WTC11 (cell line): ENCODE data around the gene FAM76A. TPM values are rescaled to one million over a fixed set of nuclear protein-coding genes. Genes with fewer than 3 reads are reported as not detected.

Experiments used
- ATAC-seq: fragments of 200-7000 bp; cut with Tn5 transposase; 2 replicates; pipeline ENCODE4 v1.10.0; 2021; ENCODE audit warnings: mild to moderate bottlenecking, moderate library complexity
- CTCF ChIA-PET: fragments of 300-600 bp; sonication (Branson Sonifier 250); formaldehyde crosslinking; loops from one replicate; lab custom pipeline; 2021; ENCODE audit warnings: antibody characterized with exemption; lab: Charles Lee
- POLR2A ChIA-PET: fragments of 350-600 bp; sonication (Branson Sonifier 250); formaldehyde crosslinking; loops from one replicate; lab custom pipeline; 2021; ENCODE audit warnings: antibody characterized with exemption; lab: Charles Lee
- DNase-seq: peaks from one replicate; pipeline ENCODE4 v3.0.0; 2021; ENCODE audit warnings: low spot score
- H3K27ac Mint-ChIP-seq: 2 replicates; pipeline ENCODE4 v1.8.0; 2021; ENCODE audit warnings: mixed read lengths
- H3K27me3 Mint-ChIP-seq: 2 replicates; pipeline ENCODE4 v1.8.0; 2021; ENCODE audit warnings: low read depth, mild to moderate bottlenecking, moderate library complexity, mixed read lengths
- H3K36me3 Mint-ChIP-seq: 2 replicates; pipeline ENCODE4 v1.8.0; 2021; ENCODE audit warnings: mixed read lengths
- H3K4me1 Mint-ChIP-seq: 2 replicates; pipeline ENCODE4 v1.8.0; 2022; ENCODE audit warnings: mixed read lengths
- H3K4me3 Mint-ChIP-seq: 2 replicates; pipeline ENCODE4 v1.8.0; 2021; ENCODE audit warnings: mild to moderate bottlenecking, moderate library complexity, mixed read lengths
- H3K9me3 Mint-ChIP-seq: 2 replicates; pipeline ENCODE4 v1.8.0; 2021; ENCODE audit warnings: mixed read lengths
- CDX4 ChIP-seq: fragments of 250-450 bp; sonication (Bioruptor Pico); IDR thresholded peaks from 2 replicates; pipeline ENCODE4 v1.9.0; 2021; ENCODE audit warnings: moderate library complexity, mild to moderate bottlenecking, inconsistent platforms, borderline replicate concordance
- CREM ChIP-seq: sonication (generic); formaldehyde crosslinking; IDR thresholded peaks from 2 replicates; pipeline ENCODE4 v1.8.1; 2022; ENCODE audit warnings: mild to moderate bottlenecking, missing genetic modification reagents, moderate library complexity
- ELF4 ChIP-seq: sonication (generic); formaldehyde crosslinking; IDR thresholded peaks from 2 replicates; pipeline ENCODE4 v1.8.1; 2022; ENCODE audit warnings: low read depth, mild to moderate bottlenecking, moderate library complexity, missing genetic modification reagents
- EMX1 ChIP-seq: fragments of 250-450 bp; sonication (Bioruptor Pico); IDR thresholded peaks from 2 replicates; pipeline ENCODE4 v1.8.0; 2021; ENCODE audit warnings: mild to moderate bottlenecking
- FOXJ3 ChIP-seq: sonication (generic); formaldehyde crosslinking; IDR thresholded peaks from 2 replicates; pipeline ENCODE4 v1.9.0; 2021; ENCODE audit warnings: missing genetic modification reagents, mild to moderate bottlenecking, borderline replicate concordance
- FOXK1 ChIP-seq: sonication (generic); formaldehyde crosslinking; IDR thresholded peaks from 2 replicates; pipeline ENCODE4 v1.8.0; 2022; ENCODE audit warnings: mild to moderate bottlenecking, moderate library complexity, missing genetic modification reagents
- GABPB1 ChIP-seq: sonication (generic); formaldehyde crosslinking; IDR thresholded peaks from 2 replicates; pipeline ENCODE4 v1.8.1; 2023; ENCODE audit warnings: mild to moderate bottlenecking, missing genetic modification reagents
- MLX ChIP-seq: sonication (generic); formaldehyde crosslinking; IDR thresholded peaks from 2 replicates; pipeline ENCODE4 v1.8.1; 2023; ENCODE audit warnings: mild to moderate bottlenecking, missing genetic modification reagents, moderate library complexity
- MYBL2 ChIP-seq: sonication (generic); formaldehyde crosslinking; IDR thresholded peaks from 2 replicates; pipeline ENCODE4 v1.8.1; 2023; ENCODE audit warnings: mild to moderate bottlenecking, moderate library complexity, missing genetic modification reagents
- NFATC4 ChIP-seq: fragments of 250-450 bp; sonication (Bioruptor Pico); IDR thresholded peaks from 2 replicates; pipeline ENCODE4 v1.9.0; 2021; ENCODE audit warnings: mild to moderate bottlenecking
- NFYB ChIP-seq: sonication (generic); formaldehyde crosslinking; conservative IDR thresholded peaks from 2 replicates; pipeline ENCODE4 v1.8.0; 2022; ENCODE audit warnings: low read depth, missing genetic modification reagents
- PRRX2 ChIP-seq: fragments of 250-450 bp; sonication (Bioruptor Pico); IDR thresholded peaks from 2 replicates; pipeline ENCODE4 v1.8.0; 2021; ENCODE audit warnings: mild to moderate bottlenecking
- ZNF121 ChIP-seq: sonication (generic); formaldehyde crosslinking; IDR thresholded peaks from 2 replicates; pipeline ENCODE4 v1.8.0; 2023; ENCODE audit warnings: missing genetic modification reagents
- ZNF219 ChIP-seq: sonication (generic); formaldehyde crosslinking; IDR thresholded peaks from 2 replicates; pipeline ENCODE4 v1.8.0; 2023; ENCODE audit warnings: missing genetic modification reagents, mild to moderate bottlenecking, borderline replicate concordance
- ZNF317 ChIP-seq: sonication (generic); formaldehyde crosslinking; IDR thresholded peaks from 2 replicates; pipeline ENCODE4 v1.8.1; 2023; ENCODE audit warnings: low read depth, mild to moderate bottlenecking, moderate library complexity, missing genetic modification reagents, borderline replicate concordance
- total RNA-seq: library from RNA; stranded (reverse); gene quantifications from 3 replicates; pipeline ENCODE4 v1.2.3, GENCODE V29; 2021
- TF ChIP-seq, protein P1 (sequence below): sonication (generic); formaldehyde crosslinking; IDR thresholded peaks from 2 replicates; pipeline ENCODE4 v1.8.0; 2022; ENCODE audit warnings: mild to moderate bottlenecking, missing genetic modification reagents
- TF ChIP-seq, protein P2 (sequence below): fragments of 200-600 bp; IDR thresholded peaks from 2 replicates; pipeline ENCODE4 v1.8.0; 2022; ENCODE audit warnings: antibody characterized with exemption
- TF ChIP-seq, protein P3 (sequence below): sonication (generic); formaldehyde crosslinking; IDR thresholded peaks from 2 replicates; pipeline ENCODE4 v1.8.1; 2022; ENCODE audit warnings: missing genetic modification reagents, borderline replicate concordance
- TF ChIP-seq, protein P4 (sequence below): sonication (generic); formaldehyde crosslinking; IDR thresholded peaks from 2 replicates; pipeline ENCODE4 v1.8.0; 2023; ENCODE audit warnings: missing genetic modification reagents, mild to moderate bottlenecking, borderline replicate concordance

FAM76A gene
- total RNA-seq, 1 experiment from 2014 or later = 14.5 TPM

DNA sequence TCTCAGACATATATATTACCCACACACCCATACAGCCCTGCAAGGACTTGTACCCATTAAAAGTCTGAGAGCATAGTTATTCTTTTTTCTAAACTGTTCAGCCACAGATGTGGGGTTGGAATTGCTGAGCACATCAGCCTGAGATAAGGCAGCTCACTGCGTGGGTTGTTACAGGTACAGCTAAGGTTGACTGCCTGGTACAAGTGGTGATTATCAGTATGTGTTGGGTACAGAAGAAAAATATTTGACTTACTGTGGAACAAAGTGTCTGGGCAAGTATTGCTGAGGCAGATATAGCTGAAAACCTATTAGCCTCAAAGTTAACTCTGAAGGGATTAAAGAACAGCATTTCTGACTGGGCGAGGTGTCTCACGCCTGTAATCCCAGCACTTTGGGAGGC lies 52.3 kb downstream of the FAM76A start:
- ATAC-seq = no peak
- CTCF ChIA-PET = interaction anchor here (0.9 kb wide), 1 partner anchor 53 kb away, joined by 3 read pairs; no protein-coding TSS in a partner anchor
- H3K4me1 Mint-ChIP-seq = peaks cover 7% of the 10 kb centered on the region; the same call in 1 of the 2 replicates
- peak overlapping the region; percentile 16; the same call in 1 of the 2 replicates for H3K27ac Mint-ChIP-seq
- POLR2A ChIA-PET = no interaction called here
- no peaks in the 10 kb centered on the region for H3K36me3 Mint-ChIP-seq
- no peak for DNase-seq
- H3K4me3 Mint-ChIP-seq = no peak overlapping the region
- TF ChIP-seq GABPB1 (CRISPR knock-in tag) = no peak
- TF ChIP-seq, protein P1, sequence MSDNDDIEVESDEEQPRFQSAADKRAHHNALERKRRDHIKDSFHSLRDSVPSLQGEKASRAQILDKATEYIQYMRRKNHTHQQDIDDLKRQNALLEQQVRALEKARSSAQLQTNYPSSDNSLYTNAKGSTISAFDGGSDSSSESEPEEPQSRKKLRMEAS (CRISPR knock-in tag) = no peak
- TF ChIP-seq, protein P2, sequence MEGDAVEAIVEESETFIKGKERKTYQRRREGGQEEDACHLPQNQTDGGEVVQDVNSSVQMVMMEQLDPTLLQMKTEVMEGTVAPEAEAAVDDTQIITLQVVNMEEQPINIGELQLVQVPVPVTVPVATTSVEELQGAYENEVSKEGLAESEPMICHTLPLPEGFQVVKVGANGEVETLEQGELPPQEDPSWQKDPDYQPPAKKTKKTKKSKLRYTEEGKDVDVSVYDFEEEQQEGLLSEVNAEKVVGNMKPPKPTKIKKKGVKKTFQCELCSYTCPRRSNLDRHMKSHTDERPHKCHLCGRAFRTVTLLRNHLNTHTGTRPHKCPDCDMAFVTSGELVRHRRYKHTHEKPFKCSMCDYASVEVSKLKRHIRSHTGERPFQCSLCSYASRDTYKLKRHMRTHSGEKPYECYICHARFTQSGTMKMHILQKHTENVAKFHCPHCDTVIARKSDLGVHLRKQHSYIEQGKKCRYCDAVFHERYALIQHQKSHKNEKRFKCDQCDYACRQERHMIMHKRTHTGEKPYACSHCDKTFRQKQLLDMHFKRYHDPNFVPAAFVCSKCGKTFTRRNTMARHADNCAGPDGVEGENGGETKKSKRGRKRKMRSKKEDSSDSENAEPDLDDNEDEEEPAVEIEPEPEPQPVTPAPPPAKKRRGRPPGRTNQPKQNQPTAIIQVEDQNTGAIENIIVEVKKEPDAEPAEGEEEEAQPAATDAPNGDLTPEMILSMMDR = no peak
- no peak for TF ChIP-seq ZNF121 (CRISPR knock-in tag)
- no peaks in the 10 kb centered on the region; the same call in 1 of the 2 replicates for H3K27me3 Mint-ChIP-seq
- no peaks in the 10 kb centered on the region for H3K9me3 Mint-ChIP-seq

GRCh38 chr1:27779122-27779521 lies 53.4 kb downstream of the FAM76A start:
- no peak overlapping the region for H3K27ac Mint-ChIP-seq
- no peaks in the 10 kb centered on the region for H3K36me3 Mint-ChIP-seq
- no peaks in the 10 kb centered on the region; the same call in 1 of the 2 replicates for H3K27me3 Mint-ChIP-seq
- DNase-seq (no peak), ATAC-seq (no peak)
- POLR2A ChIA-PET = no interaction called here
- CTCF ChIA-PET = no interaction called here
- TF ChIP-seq NFYB = no peak
- no peak for TF ChIP-seq ZNF219
- TF ChIP-seq, protein P3, sequence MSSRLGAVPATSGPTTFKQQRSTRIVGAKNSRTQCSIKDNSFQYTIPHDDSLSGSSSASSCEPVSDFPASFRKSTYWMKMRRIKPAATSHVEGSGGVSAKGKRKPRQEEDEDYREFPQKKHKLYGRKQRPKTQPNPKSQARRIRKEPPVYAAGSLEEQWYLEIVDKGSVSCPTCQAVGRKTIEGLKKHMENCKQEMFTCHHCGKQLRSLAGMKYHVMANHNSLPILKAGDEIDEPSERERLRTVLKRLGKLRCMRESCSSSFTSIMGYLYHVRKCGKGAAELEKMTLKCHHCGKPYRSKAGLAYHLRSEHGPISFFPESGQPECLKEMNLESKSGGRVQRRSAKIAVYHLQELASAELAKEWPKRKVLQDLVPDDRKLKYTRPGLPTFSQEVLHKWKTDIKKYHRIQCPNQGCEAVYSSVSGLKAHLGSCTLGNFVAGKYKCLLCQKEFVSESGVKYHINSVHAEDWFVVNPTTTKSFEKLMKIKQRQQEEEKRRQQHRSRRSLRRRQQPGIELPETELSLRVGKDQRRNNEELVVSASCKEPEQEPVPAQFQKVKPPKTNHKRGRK (CRISPR knock-in tag) = no peak
- TF ChIP-seq FOXK1 (CRISPR knock-in tag) = no peak
- TF ChIP-seq PRRX2 (CRISPR knock-in tag) = no peak
- TF ChIP-seq NFATC4 = no peak
- TF ChIP-seq, protein P4, sequence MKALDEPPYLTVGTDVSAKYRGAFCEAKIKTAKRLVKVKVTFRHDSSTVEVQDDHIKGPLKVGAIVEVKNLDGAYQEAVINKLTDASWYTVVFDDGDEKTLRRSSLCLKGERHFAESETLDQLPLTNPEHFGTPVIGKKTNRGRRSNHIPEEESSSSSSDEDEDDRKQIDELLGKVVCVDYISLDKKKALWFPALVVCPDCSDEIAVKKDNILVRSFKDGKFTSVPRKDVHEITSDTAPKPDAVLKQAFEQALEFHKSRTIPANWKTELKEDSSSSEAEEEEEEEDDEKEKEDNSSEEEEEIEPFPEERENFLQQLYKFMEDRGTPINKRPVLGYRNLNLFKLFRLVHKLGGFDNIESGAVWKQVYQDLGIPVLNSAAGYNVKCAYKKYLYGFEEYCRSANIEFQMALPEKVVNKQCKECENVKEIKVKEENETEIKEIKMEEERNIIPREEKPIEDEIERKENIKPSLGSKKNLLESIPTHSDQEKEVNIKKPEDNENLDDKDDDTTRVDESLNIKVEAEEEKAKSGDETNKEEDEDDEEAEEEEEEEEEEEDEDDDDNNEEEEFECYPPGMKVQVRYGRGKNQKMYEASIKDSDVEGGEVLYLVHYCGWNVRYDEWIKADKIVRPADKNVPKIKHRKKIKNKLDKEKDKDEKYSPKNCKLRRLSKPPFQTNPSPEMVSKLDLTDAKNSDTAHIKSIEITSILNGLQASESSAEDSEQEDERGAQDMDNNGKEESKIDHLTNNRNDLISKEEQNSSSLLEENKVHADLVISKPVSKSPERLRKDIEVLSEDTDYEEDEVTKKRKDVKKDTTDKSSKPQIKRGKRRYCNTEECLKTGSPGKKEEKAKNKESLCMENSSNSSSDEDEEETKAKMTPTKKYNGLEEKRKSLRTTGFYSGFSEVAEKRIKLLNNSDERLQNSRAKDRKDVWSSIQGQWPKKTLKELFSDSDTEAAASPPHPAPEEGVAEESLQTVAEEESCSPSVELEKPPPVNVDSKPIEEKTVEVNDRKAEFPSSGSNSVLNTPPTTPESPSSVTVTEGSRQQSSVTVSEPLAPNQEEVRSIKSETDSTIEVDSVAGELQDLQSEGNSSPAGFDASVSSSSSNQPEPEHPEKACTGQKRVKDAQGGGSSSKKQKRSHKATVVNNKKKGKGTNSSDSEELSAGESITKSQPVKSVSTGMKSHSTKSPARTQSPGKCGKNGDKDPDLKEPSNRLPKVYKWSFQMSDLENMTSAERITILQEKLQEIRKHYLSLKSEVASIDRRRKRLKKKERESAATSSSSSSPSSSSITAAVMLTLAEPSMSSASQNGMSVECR = no peak
- peaks cover under 1% of the 10 kb centered on the region; the same call in 1 of the 2 replicates for H3K4me1 Mint-ChIP-seq
- no peak overlapping the region for H3K4me3 Mint-ChIP-seq
- H3K9me3 Mint-ChIP-seq = no peaks in the 10 kb centered on the region

GRCh38 chr1:27782950-27783349 lies 57.2 kb downstream of the FAM76A start:
- Mint-ChIP-seq H3K4me1 (no peaks in the 10 kb centered on the region), H3K36me3 (no peaks in the 10 kb centered on the region), H3K4me3 (no peak overlapping the region), H3K9me3 (no peaks in the 10 kb centered on the region), H3K27ac (peak overlapping the region; percentile 34), H3K27me3 (no peaks in the 10 kb centered on the region)
- ChIA-PET POLR2A (interaction anchor here (0.5 kb wide), 1 partner anchor 15 kb away, joined by 4 read pairs; no protein-coding TSS in a partner anchor), CTCF (interaction anchor here (1.1 kb wide), 1 partner anchor 114 kb away, joined by 3 read pairs; no protein-coding TSS in a partner anchor)
- no peak for DNase-seq
- TF ChIP-seq FOXJ3 (no peak), ZNF317 (CRISPR knock-in tag) (no peak), CDX4 (no peak), MYBL2 (CRISPR knock-in tag) (no peak), ELF4 (CRISPR knock-in tag) (no peak), CREM (CRISPR knock-in tag) (no peak), EMX1 (CRISPR knock-in tag) (no peak), MLX (no peak)
- ATAC-seq = no peak
